Inflammatory macrophage treated with lipopolysaccharide for 1 hour (primary cell): ENCODE measurements around the gene FCHO1.

Experiments used
- DNase-seq, 2 donors: peaks; one replicate each; pipeline ENCODE4 v3.0.0-alpha.2; 2020 to 2022

Gene FCHO1

DNA sequence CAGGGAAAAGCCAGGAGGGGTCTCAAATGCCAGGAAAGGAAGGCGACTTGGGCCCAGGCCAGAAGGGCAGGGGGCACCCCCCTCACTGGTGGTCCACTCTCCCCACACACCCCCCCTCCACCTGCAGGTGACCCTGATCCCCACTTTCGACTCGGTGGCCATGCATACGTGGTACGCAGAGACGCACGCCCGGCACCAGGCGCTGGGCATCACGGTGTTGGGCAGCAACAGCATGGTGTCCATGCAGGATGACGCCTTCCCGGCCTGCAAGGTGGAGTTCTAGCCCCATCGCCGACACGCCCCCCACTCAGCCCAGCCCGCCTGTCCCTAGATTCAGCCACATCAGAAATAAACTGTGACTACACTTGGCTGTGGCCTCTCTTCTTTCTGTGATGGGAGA, 17.1 kb upstream of the FCHO1 start:
- DNase-seq = no peak

DNA sequence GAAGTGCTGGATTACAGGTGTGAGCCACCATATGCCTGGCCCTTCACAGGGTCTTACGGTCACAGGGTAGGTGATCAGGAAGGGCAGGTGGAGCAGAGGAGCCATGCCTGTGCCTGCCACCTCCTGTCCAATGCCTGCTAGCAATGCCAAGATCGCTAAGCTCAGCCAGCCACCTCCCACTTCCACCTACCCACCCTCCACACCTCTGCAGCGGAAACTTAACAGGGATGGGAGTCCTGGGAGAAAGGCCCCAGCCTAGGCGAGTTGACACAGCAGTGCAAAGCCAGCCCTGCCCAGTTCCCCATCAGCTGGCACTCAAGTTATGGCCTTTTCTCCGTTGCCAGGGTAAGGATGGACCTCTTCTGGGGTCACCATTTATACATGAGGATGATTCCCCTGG, 15.9 kb upstream of the FCHO1 start:
- no peak for DNase-seq

DNA sequence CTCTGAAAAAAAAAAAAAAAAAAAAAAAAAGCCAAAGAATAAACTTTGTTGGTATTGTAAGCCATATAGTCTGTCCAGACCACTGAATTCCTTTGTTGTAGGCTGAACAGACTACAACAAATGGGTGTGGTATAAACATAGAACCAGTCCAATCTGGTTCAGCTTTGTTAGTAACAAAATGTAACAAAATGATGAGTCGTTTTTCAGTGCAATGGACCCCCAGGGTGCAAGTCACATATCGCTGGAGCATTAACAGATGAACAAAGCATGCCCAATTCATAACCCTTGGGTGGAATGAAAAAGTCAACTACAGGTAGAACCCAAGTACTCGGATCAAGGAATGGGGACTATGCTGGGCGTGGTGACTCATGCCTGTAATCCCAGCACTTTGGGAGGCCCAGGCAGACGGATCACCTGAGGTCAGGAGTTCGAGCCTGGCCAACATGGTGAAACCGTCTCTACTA, 13.6 kb upstream of the FCHO1 start:
- no peak for DNase-seq

DNA sequence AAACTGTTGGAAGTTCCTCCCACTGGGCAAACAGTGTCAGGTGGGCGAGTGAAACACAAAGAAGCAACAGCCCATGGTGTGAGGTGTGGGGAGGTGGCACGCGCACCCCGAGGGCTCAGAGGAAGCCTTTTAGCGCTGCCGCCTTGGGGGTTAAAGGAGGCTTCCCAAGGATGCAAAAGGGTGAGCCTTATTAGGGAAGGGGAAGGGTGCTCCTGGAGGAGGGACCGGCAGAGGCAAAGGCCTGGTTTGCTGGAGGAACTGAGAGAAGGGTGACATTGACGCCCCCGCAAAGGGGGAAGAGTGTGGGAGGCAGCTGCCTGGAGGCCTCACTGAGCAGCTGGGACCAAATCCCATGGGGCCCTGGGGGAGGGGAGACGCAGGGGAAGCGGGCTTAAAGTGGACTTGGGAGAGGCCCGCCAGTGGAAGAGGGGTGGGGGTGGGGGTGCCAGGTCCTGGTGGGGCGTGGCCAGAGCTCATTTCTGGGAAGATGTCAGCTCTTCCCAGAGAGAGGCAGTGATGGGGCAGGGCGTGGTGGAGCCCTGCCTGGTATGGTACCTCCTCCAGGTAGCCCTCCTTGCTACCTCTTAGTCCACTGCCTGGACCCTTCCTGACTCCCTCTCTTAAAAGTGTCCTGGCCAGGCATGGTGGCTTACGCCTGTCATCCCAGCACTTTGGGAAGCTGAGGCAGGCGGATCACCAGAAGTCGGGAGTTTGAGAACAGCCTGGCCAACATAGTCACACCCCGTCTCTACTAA, 12.0 kb upstream of the FCHO1 start:
- DNase-seq = peak; percentile 67 to 77

DNA sequence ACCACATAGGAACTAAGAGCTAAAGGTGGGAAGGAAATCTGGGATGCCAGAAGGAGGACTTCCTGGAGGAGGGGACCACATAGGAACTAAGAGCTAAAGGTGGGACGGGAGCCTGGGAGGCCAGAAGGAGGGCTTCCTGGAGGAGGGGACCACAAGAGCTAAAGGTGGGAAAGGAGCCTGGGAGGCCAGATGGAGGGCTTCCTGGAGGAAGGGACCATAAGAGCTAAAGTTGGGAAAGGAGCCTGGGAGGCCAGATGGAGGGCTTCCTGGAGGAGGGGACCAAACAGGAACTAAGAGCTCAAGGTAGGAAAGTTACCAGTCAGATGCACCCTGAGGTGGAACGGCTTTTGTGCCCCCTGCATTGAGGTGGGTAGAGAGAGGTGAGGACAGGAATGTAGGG, 9.8 kb upstream of the FCHO1 start:
- no peak for DNase-seq

DNA sequence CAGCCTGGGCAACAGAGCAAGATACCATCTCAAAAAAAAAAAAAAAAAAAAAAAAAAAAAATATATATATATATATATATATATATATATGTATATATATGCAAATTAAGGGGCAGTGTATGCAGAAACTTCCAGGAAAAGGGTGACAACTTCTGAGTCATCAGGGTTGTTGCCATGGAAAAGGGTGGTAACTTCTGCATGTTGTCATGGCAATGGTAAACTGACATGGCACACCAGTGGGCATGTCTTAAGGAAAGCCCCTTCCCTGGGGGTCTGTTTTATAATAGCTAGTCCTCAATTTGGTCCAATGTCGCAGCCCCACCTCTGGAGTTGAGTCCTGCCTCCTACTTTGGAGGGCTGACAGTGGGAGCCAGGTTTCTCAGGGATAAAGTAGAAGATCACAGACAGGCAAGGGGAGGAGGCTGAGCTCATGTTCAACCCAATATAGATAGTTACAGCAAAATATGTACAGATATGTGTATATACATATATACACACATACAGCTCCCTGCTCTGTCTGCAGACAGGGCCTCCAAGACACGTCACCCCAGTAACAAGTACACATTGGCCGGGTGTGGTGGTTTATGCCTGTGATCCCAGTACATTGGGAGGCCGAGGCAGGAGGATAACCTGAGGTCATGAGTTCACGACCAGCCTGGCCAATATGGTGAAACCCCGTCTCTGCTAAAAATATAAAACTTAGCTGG, 7.2 kb upstream of the FCHO1 start:
- peak; percentile 63 to 85 for DNase-seq

DNA sequence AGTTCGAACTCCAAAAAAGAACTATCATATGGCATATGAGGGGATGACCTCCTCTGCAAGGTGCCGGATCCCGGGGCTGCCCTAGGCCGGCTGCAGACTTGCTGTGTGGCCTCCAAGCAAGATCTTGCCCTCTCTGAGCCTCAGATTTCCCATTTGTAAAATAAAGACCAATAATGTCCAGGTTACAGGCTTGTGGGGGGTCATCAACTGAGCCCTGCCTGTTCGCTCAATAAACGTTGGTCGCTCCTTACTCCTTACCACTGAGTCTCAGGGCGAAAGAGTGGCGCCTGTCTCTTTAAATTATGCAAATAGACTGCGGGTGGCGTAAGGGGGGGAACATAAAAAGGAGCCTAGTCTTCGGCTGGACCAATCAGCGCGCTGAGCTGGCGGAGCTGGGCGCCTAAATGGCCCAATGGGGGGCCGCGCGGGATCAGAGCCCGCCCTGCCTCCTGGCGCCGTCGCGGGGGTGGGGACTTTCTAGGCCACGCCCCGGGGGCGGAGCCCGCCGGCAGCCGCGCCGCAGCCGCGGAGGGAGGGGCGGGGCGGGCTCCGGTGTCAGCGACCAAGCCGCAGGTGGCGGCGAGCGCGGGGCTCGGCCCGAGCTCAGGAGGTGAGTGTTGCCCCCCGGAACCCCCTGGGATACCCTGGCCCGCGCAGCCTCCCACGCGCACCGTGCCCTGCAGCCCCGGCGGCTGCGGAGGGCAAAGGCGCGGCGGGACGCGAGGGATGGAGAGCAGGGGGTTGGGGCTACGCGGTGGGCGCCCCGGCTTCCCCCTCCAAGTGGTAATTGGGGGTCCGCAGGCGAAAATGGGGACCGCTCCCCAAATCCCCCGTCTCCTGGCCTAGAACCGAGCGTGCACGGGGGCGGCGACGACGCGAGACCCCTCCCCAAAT, 3.8 kb upstream of the FCHO1 start:
- DNase-seq = peak; percentile 95 to 96

DNA sequence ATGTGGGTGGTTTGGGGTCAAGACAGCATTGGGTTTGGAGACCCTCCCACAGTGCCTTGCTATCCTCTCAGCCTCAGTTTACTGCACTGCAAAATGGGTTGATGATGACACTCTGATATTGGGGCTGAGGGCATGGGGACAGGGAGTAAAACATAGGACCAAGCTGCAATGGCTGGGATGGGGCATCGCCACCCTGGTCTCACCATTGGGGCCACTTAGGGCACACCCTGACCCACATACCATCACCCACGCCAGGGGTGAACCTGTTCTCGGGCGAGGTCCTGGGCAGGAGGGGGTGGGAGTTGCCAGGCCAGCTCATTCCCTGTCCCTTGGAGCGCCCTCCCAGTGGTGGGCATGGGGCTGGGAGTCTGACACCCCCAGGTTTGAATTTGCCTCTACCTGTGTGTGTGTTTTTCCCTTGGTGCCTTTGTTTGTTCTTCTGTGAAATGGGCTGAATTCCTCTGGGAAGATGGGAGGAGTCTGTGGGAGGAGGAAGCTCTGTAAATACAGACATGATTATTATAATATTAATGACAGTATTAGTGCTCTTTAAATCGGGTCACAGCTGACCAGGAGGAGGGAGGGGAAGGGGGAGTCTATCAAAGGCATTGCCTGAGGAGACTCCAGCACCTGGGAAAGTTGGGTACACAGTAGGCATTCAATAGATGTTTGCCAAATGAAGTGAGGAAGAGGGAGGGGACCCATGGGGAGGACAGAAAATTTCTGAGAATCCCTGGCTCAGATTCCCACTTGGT, 2.2 kb upstream of the FCHO1 start:
- no peak for DNase-seq

DNA sequence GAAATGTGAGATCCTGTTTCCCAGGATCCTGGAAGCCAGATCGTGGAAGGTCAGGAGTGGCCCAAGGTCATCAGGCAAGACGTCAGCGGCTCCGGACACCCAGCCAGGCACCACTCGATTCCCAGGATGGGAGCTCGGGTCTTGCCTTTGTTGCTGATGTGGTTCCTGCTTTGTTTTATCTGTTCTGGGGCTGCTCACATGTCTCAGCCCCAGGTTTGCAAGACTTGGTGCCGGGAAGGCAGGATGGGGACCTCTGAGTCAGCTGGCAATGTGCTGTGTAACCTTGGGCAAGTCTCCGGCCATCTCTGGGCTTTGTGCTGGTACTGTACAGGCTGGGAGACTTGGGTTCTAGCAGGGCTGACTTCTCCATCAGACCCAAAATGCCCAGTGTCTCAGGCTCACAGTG, 1.4 kb upstream of the FCHO1 start:
- DNase-seq = no peak

DNA sequence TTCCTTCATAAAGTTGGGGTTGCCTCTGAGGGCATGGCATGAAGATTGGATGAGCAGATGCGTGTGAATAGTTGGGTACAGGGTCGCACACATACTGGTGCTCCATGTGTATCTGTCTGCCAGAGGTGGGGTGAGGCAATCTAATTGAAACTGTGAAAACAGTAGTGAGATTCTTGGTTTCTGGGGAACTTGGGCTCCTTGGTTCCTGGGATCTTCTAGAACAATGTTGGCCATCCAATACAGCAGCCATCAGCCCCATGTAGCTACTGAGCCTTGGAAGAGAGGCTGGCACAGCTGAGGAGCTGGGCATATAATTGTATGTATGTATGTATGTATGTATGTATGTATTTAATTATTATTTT, 616 bp downstream of the FCHO1 start:
- peak in 1 of 2 donors; percentile 44 for DNase-seq

DNA sequence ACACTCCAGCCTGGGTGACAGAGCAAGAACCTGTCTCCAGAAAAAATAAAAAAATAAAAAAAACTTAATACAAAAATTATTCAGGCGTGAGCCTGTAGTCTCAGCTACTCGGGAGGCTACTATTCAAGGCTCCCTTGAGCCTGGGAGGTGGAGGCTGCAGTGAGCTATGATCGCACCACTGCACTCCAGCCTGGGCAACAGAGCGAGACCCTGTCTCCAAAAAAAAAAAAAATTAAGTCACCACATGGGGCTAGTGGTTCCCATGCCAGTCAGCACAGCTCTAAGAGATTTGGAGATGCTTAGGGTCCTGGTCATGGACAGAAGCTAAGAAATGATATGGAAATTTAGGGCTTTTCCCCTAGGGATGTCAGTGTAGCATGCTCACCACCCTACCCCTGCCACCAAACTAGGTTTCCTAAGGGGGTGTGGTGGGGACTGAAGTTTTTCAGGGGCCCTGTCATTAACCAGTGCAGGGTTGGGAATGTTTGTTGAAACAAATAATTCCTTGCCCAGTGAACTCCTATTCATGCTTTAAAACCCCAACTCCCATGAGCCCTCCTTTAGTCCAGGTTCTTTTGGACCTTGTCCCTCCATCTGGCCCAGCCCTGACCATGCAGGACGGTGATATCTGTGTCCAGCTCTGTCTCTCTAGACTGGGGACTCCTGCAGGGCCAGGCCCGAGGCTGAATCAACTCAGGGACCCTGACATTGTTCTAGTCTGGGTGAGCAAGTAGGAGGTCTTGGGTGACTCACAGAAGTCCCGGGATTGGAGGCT, 1.8 kb downstream of the FCHO1 start:
- DNase-seq = no peak

DNA sequence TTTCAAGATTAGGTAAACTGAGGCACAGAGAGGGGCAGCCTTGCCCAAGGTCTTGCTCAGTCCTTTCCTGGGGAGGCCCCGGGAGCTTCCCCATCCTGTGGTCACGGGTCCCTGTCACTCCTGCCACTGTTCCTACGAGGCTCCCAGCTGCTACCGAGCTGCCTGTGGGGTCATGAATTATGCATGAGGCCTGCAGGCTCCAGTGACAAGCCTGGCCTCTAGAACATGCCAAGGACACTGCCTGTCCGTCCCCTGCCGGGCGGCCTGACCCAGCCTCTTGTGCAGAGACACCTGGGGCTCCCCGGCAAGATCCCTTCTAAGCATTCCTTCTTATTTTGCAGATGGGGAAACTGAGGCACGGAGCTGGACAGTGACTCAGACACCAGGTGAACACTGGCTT, 2.7 kb downstream of the FCHO1 start:
- no peak for DNase-seq

DNA sequence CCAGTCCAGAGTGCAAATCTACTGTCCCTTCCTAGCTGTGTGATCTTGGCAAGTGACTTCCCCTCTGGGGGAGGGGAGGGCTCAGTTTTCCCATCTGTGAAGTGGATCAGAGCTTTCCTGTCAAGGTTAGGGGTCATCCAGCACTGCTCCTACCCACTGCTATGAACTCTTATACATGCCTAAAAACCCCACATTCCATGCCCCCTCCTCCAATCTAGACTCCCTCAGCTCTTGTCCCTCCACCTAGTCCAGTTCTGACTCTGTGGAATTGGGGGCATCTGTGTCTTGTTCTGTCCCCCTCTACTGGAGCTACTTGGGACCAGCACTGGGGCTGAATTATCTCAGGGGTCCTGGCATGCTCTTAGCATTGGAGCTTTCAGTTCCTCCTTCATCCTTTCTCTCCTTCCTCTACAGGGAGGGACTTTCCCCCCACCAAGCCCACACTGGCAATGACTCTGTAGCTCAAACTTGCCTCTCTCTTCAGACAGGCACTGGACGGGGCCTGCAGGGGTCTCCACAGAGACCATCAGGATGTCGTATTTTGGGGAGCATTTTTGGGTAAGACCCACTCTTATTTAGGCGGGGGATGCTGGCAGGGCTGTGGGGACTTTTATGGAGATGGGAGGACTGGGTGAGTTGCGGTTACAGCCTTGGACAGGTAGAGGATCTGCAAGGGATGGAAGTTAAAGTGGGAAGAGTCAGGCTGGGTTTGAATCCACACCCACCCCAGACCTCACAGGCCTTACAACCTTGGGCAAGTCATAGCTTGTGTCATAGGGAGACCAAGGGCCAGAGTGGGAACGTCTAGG, 3.6 kb downstream of the FCHO1 start:
- peak; percentile 55 to 69 for DNase-seq

DNA sequence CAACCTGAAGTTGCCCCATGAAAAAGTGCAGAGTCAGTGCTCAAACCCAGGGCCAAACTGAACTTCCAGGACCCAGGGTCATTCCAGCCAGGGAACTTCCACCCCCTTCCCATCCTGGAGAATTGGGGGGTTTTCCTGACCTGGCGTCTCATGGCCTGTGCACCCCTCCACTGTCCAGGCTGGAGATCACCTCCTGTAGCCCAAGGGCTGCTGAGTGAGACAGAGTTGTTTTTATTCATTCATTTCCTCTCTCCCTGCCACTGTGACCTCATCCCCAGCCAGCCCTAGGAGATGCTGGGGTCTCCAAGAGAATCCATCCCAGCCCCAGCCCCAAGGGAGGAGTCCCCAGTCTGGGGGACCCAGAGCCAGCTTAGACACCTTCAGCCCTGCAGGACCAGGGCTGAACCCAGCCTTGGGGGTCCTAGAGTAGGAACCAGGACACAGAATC, 4.2 kb downstream of the FCHO1 start:
- peak in 1 of 2 donors; percentile 70 for DNase-seq

DNA sequence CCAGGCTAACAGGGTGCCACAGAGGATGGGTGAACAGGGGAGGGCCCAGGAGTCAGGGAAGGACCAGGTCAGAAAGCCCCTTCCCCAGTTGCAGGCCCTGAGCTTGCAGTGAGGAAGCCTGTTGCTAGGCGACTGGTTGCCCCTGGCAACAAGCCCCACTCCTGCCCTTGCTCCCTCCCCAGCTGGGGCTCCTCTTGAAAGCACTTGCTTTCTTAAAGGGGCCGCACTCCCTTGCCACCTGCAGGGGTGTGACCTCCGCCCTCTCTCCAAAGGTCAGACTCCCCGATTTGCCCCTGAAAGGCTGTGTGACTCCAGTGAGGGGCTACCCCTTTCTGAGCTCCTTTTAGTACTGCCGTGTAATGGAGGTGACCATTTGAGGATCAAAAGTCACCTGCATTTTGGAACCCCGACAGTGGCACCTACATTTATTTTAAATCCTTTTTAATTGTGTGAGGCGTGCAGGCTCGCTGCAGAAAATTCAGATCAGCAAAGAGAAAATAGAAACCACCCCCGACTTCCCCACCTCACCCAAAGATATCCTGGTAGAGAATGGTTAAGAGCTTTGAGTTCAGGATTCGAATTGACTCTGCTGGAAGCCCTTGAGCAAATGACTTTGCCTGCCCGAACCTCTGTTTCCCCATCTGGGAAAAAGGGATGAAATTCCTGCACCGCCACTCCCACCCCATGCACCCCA, 4.8 kb downstream of the FCHO1 start:
- DNase-seq = no peak

DNA sequence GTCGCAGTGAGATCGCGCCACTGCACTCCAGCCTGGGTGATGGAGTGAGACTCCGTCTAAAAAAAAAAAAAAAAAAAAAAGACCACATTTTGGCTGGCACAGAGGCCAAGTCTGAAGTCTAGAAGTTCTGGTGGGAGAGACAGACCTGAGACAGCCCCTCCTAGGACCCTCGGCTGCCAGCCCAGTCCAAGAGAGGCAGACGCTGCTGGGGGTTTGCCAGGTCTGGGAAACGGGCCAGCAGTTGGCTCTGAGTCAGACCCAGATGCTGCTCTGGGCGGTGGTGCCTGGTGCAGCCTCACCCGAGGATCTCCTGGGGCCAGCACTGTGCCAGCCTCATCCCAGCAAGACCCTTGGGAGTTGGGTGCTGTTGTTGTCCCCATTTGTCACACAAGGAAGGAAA, 5.8 kb downstream of the FCHO1 start:
- DNase-seq = no peak

DNA sequence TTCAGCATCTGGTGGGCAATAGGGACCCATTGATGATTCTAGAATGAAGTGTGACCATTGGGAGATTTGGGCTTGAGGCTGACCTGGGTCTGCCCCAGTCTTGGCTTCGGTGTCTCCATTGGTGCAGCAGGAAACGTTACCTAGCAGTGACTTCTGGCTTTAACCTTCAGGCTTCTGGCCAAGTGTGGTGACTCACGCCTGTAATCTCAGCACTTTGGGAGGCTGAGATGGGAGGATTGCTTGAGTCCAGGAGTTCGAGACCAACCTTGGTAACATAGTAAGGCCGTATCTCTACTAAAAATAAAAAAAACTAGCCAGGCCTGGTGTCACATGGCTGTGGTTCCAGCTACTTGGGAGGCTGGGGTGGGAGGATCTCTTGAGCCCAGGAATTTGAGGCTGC, 7.2 kb downstream of the FCHO1 start:
- no peak for DNase-seq

DNA sequence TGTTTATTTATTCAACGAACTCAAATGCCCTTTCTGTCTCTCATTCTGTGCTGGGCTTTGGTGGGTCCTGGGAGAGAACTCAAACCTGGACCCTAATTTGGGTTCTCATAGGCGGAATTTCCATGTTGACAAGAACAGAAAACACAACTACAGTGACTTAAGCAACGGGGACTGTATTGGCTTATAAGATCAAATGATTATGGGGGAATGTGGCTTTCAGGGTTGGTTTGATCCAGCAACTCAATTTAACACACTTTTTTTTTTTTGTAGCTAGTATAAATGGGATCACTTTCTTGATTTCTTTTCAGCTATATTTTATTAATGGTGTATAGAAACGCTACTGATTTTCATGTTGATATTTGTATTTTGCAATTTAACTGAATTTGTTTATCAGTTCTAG, 9.9 kb downstream of the FCHO1 start:
- no peak for DNase-seq

DNA sequence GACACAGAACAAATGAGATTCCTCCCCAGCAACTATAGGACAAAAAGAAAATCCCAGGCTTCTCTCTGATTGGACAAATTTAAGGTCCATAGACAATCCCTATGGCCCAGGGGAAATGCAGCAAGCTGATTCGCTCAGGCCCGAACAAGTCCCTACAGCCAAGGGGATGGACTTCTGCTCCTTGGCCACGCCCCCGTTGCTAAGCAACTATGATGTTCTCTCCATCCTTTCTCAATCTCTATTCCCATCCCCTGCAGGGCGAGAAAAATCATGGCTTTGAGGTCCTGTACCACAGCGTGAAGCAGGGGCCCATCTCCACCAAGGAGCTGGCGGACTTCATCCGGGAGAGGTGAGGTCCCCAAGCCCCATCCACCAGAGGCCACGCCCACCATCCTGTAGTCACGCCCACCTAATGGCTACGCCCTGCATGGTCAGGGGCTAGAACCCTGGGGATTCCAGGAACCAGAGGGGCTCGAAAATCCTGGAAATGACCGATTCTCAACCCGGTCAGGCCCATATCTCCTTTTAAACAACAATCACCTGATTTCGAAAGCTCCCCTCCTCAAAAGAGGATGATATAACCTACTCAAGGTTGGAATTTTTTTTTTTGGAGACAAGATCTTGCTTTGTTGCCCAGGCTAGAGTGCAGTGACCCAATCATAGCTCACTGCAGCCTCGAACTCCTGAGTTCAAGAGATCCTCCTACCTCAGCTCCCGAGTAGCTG, 11.4 kb downstream of the FCHO1 start:
- peak; percentile 69 to 75 for DNase-seq

DNA sequence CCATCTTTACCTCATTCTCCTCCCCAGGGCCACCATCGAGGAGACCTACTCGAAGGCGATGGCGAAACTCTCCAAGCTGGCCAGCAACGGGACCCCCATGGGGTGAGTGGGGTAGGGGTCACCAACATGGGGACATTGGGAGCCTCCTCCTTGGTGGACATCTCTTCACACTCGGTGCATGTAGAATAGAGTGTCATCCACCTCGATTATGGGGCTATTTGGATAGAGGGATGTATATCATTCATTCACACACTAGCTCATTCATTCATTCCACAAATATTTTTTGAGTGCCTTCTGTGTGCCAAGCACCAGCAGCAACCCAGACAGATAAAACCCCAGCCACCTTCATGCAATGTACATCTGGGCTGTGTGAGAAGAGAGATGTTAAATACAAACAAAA, 13.1 kb downstream of the FCHO1 start:
- no peak for DNase-seq
